H1 (cell line): Measurements from ENCODE around the gene LRATD1. TPM values are rescaled to one million over a fixed set of nuclear protein-coding genes. Genes with fewer than 3 reads are reported as not detected.

Experiments used
- CTCF ChIA-PET: fragments of 300-600 bp; sonication (Branson Sonifier 250); formaldehyde crosslinking; loops from one replicate; lab custom pipeline; 2021; ENCODE audit not compliant: partially characterized antibody; lab: Charles Lee
- POLR2A ChIA-PET: fragments of 300-600 bp; sonication (Branson Sonifier 250); formaldehyde crosslinking; loops from one replicate; lab custom pipeline; 2021; ENCODE audit warnings: inconsistent platforms; ENCODE audit not compliant: partially characterized antibody; lab: Charles Lee
- DNase-seq, 2 experiments: peaks; one replicate each; pipeline versions ENCODE4 v3.0.0 to v3.0.0-alpha.2; 2010 to 2022; ENCODE audit warnings: low spot score in 2 of 2, low read depth in 1 of 2, mixed read lengths in 1 of 2
- FAIRE-seq: peaks from 2 replicates; lab custom pipeline; 2011; peaks lifted over from hg19 to GRCh38; lab: Jason Lieb, UNC
- H2AFZ ChIP-seq: 2 replicates; pipeline ENCODE4 v1.8.1; 2012; ENCODE audit warnings: low read length, inconsistent platforms
- H2AK5ac ChIP-seq: 2 replicates; pipeline ENCODE4 v1.6.1; 2013; ENCODE audit warnings: low read depth, low read length
- H2BK120ac ChIP-seq: replicated peaks from 2 replicates; pipeline ENCODE3; 2013; ENCODE audit warnings: low read depth, low read length, inconsistent platforms
- H2BK12ac ChIP-seq: 2 replicates; pipeline ENCODE4 v1.6.1; 2013; ENCODE audit warnings: low read depth, low read length
- H2BK15ac ChIP-seq: 2 replicates; pipeline ENCODE4 v1.6.1; 2013; ENCODE audit warnings: low read length
- H2BK20ac ChIP-seq: 2 replicates; pipeline ENCODE4 v1.6.1; 2013; ENCODE audit warnings: low read length
- H2BK5ac ChIP-seq: 2 replicates; pipeline ENCODE4 v1.6.1; 2013; ENCODE audit warnings: low read depth, low read length
- H3K14ac ChIP-seq: 2 replicates; pipeline ENCODE4 v1.6.1; 2013; ENCODE audit warnings: inconsistent platforms; ENCODE audit not compliant: insufficient read length
- H3K18ac ChIP-seq: 2 replicates; pipeline ENCODE4 v1.6.1; 2013; ENCODE audit warnings: low read length; ENCODE audit errors: extremely low read depth
- H3K23ac ChIP-seq: 2 replicates; pipeline ENCODE4 v1.6.1; 2013; ENCODE audit warnings: inconsistent platforms; ENCODE audit not compliant: insufficient read length
- H3K23me2 ChIP-seq: 2 replicates; pipeline ENCODE4 v1.6.1; 2013; ENCODE audit warnings: low read depth, low read length
- H3K27ac ChIP-seq: 2 replicates; pipeline ENCODE4 v1.6.1; 2011; ENCODE audit warnings: low read depth, low read length, inconsistent platforms
- H3K27me3 ChIP-seq, 4 experiments: replicated peaks in 1 of 4; 1 replicate in 1 of 4; 2 replicates in 3 of 4; pipeline versions ENCODE4 v1.6.1 to v1.8.1; 2011 to 2013; ENCODE audit warnings: low read length in 3 of 4, mild to moderate bottlenecking in 3 of 4, inconsistent platforms in 2 of 4, mixed read lengths in 2 of 4, moderate library complexity in 1 of 4; ENCODE audit not compliant: control insufficient read depth in 3 of 4, insufficient read depth in 3 of 4; ENCODE audit errors: extremely low read depth in 1 of 4
- H3K36me3 ChIP-seq, 4 experiments: 2 replicates each; pipeline versions ENCODE4 v1.6.1 to v1.8.1; 2011 to 2013; ENCODE audit warnings: mild to moderate bottlenecking in 4 of 4, low read length in 3 of 4, moderate library complexity in 2 of 4, control low read depth in 1 of 4, inconsistent platforms in 1 of 4; ENCODE audit not compliant: insufficient read depth in 4 of 4, control insufficient read depth in 2 of 4
- H3K4ac ChIP-seq: replicated peaks from 2 replicates; pipeline ENCODE3; 2013; ENCODE audit warnings: low read length, low read depth, mixed read lengths, inconsistent platforms; ENCODE audit not compliant: insufficient read length
- H3K4me1 ChIP-seq, 4 experiments: replicated peaks in 1 of 4; 1 replicate in 1 of 4; 2 replicates in 3 of 4; pipeline versions ENCODE4 v1.6.1 to v1.8.1; 2011 to 2013; ENCODE audit warnings: low read length in 3 of 4, inconsistent platforms in 2 of 4, mixed read lengths in 1 of 4; ENCODE audit not compliant: insufficient read depth in 4 of 4, control insufficient read depth in 3 of 4
- H3K4me2 ChIP-seq, 2 experiments: 2 replicates each; pipeline versions ENCODE4 v1.6.1 to v1.8.1; 2011 to 2013; ENCODE audit warnings: low read depth in 2 of 2, low read length in 2 of 2, control low read depth in 1 of 2, inconsistent platforms in 1 of 2, mild to moderate bottlenecking in 1 of 2; ENCODE audit not compliant: insufficient read depth in 1 of 2
- H3K4me3 ChIP-seq, 4 experiments: fragments of 200-600, 300-600 bp in 1 of 4; sonication (generic), shearing (Covaris generic), sonication (Bioruptor Twin) in 1 of 4; 2 replicates each; pipeline versions ENCODE4 v1.5.1 to v1.8.1; 2011 to 2016; ENCODE audit warnings: low read length in 4 of 4, low read depth in 3 of 4, control low read depth in 2 of 4, inconsistent platforms in 2 of 4, mild to moderate bottlenecking in 2 of 4, mixed read lengths in 1 of 4, moderate library complexity in 1 of 4; ENCODE audit not compliant: insufficient read depth in 2 of 4; ENCODE audit errors: extremely low read depth in 1 of 4
- H3K56ac ChIP-seq: replicated peaks from 2 replicates; pipeline ENCODE3; 2013; ENCODE audit warnings: low read depth, mild to moderate bottlenecking, mixed read lengths, low read length, inconsistent platforms; ENCODE audit not compliant: insufficient read length
- H3K79me1 ChIP-seq: 2 replicates; pipeline ENCODE4 v1.6.1; 2013; ENCODE audit warnings: low read depth, low read length, control low read depth
- H3K79me2 ChIP-seq, 2 experiments: 2 replicates each; pipeline versions ENCODE4 v1.6.1 to v1.8.1; 2012 to 2013; ENCODE audit warnings: low read length in 2 of 2, mild to moderate bottlenecking in 2 of 2, inconsistent platforms in 1 of 2; ENCODE audit not compliant: insufficient read depth in 2 of 2, control insufficient read depth in 1 of 2
- H3K9ac ChIP-seq, 4 experiments: replicated peaks in 1 of 4; 1 replicate in 1 of 4; 2 replicates in 3 of 4; pipeline versions ENCODE4 v1.6.1 to v1.8.1; 2011 to 2013; ENCODE audit warnings: low read depth in 3 of 4, low read length in 3 of 4, control low read depth in 2 of 4, mild to moderate bottlenecking in 2 of 4, moderate library complexity in 2 of 4, inconsistent platforms in 1 of 4; ENCODE audit errors: extremely low read depth in 1 of 4
- H3K9me3 ChIP-seq, 2 experiments: 2 replicates each; pipeline versions ENCODE4 v1.6.1 to v1.8.1; 2012 to 2013; ENCODE audit warnings: mild to moderate bottlenecking in 2 of 2, moderate library complexity in 2 of 2, control low read depth in 1 of 2, inconsistent platforms in 1 of 2, low read depth in 1 of 2, low read length in 1 of 2, mixed read lengths in 1 of 2; ENCODE audit not compliant: insufficient read depth in 2 of 2
- H4K20me1 ChIP-seq, 2 experiments: replicated peaks in 1 of 2; 2 replicates each; pipeline versions ENCODE3 to v1.8.1; 2011 to 2013; ENCODE audit warnings: inconsistent platforms in 2 of 2, low read length in 2 of 2, mild to moderate bottlenecking in 1 of 2; ENCODE audit not compliant: insufficient read depth in 2 of 2, control insufficient read depth in 1 of 2
- H4K5ac ChIP-seq: 2 replicates; pipeline ENCODE4 v1.6.1; 2013; ENCODE audit warnings: low read length, low read depth, mixed read lengths, inconsistent platforms; ENCODE audit not compliant: insufficient read length
- H4K8ac ChIP-seq: 2 replicates; pipeline ENCODE4 v1.8.0; 2013; ENCODE audit warnings: mild to moderate bottlenecking, moderate library complexity, low read length, inconsistent platforms; ENCODE audit not compliant: insufficient read depth; ENCODE audit errors: extremely low read depth
- H4K91ac ChIP-seq: replicated peaks from 2 replicates; pipeline ENCODE3; 2013; ENCODE audit warnings: low read length, mixed read lengths, inconsistent platforms; ENCODE audit not compliant: insufficient read length
- FOSL1 ChIP-seq: IDR thresholded peaks from 2 replicates; pipeline ENCODE4 v1.6.1; 2011; ENCODE audit warnings: mild to moderate bottlenecking, low read depth, low read length, moderate library complexity; ENCODE audit not compliant: insufficient read depth
- GABPA ChIP-seq: IDR thresholded peaks from 2 replicates; pipeline ENCODE4 v1.6.1; 2011; ENCODE audit warnings: mild to moderate bottlenecking, low read length, moderate library complexity, borderline replicate concordance; ENCODE audit not compliant: insufficient read depth
- PHF8 ChIP-seq: fragments of 200-600 bp; sonication (generic); conservative IDR thresholded peaks from 2 replicates; pipeline ENCODE4 v1.7.1; 2012; ENCODE audit warnings: low read depth, mild to moderate bottlenecking, inconsistent platforms, low read length, moderate library complexity
- SIN3A ChIP-seq, 2 experiments: IDR thresholded peaks in 1 of 2; conservative IDR thresholded peaks in 1 of 2; 2 replicates each; pipeline ENCODE4 v1.6.1; 2011 to 2012; ENCODE audit warnings: low read length in 2 of 2, improper control_type of control experiment in 1 of 2, low read depth in 1 of 2, mild to moderate bottlenecking in 1 of 2
- SP2 ChIP-seq: IDR thresholded peaks from 2 replicates; pipeline ENCODE4 v1.6.1; 2012; ENCODE audit warnings: mild to moderate bottlenecking, low read length, inconsistent platforms
- SP4 ChIP-seq: IDR thresholded peaks from 2 replicates; pipeline ENCODE4 v1.6.1; 2012; ENCODE audit warnings: low read length, inconsistent platforms
- TAF7 ChIP-seq: optimal IDR thresholded peaks from 2 replicates; pipeline ENCODE3; 2011; ENCODE audit warnings: low read depth, mild to moderate bottlenecking, inconsistent platforms, low read length, moderate library complexity, borderline replicate concordance
- ZNF274 ChIP-seq: IDR thresholded peaks from 2 replicates; pipeline ENCODE4 v1.7.0; 2012; ENCODE audit warnings: low read length, borderline replicate concordance; ENCODE audit errors: extremely low read depth
- polyA plus RNA-seq, 7 experiments: library from polyadenylated mRNA; depleted of rRNA in 3 of 7; stranded (reverse) in 5 of 7; unstranded in 2 of 7; fragments of >200 nt in 5 of 7; fragments of 200-250 nt in 2 of 7; gene quantifications; 1 replicate in 5 of 7; 2 replicates in 1 of 7; 4 replicates in 1 of 7; pipeline versions ENCODE4 v1.2.1 to v1.2.3, GENCODE V29; 2011 to 2013; ENCODE audit warnings: missing spikeins in 2 of 7, mixed read lengths in 2 of 7
- total RNA-seq: library from RNA; stranded (reverse); fragmentation: NEBNext Ultra II Directional; extraction: Animal tissue kit (Norgen Biotek cat#: 25700); gene quantifications from 2 replicates; pipeline ENCODE4 v1.2.1, GENCODE V29; 2021

The LRATD1 gene
- total and polyA plus RNA-seq, 2 of the 8 experiments (the other 6 are each of a cell fraction or from before 2014, with no cell fraction given): 1.2 to 2.3 TPM

- no peak for FAIRE-seq
- H4K5ac ChIP-seq: no peak overlapping the region
- H2AK5ac ChIP-seq: no peak overlapping the region
- no peaks in the 10 kb centered on the region for H3K4me1 ChIP-seq
- H2BK15ac ChIP-seq: no peak overlapping the region
- H2AFZ ChIP-seq: no peak overlapping the region
- H3K23ac ChIP-seq: no peak overlapping the region
- POLR2A ChIA-PET: no interaction called here
- no peak for DNase-seq
- H3K79me2 ChIP-seq: no peaks in the 10 kb centered on the region
- no peaks in the 10 kb centered on the region for H4K20me1 ChIP-seq
- H2BK12ac ChIP-seq: no peak overlapping the region
- H2BK5ac ChIP-seq: no peak overlapping the region
- CTCF ChIA-PET: no interaction called here
- H3K4me3 ChIP-seq: no peak overlapping the region
- no peak overlapping the region for H2BK120ac ChIP-seq
- no peak overlapping the region for H3K4ac ChIP-seq
- no peak overlapping the region for H4K91ac ChIP-seq
- no peaks in the 10 kb centered on the region for H3K27me3 ChIP-seq
- H3K36me3 ChIP-seq: no peaks in the 10 kb centered on the region
- H3K79me1 ChIP-seq: no peaks in the 10 kb centered on the region
- no peak overlapping the region for H3K4me2 ChIP-seq
- H3K23me2 ChIP-seq: no peaks in the 10 kb centered on the region
- no peak overlapping the region for H4K8ac ChIP-seq
- no peak overlapping the region for H3K56ac ChIP-seq
- H2BK20ac ChIP-seq: no peak overlapping the region
- H3K14ac ChIP-seq: no peak overlapping the region
- no peak overlapping the region for H3K9ac ChIP-seq
- H3K9me3 ChIP-seq: no peaks in the 10 kb centered on the region
- no peak for TF ChIP-seq FOSL1
- no peak for TF ChIP-seq SP4
- no peak for TF ChIP-seq GABPA
- no peak for TF ChIP-seq SP2
- TF ChIP-seq SIN3A (conservative IDR thresholded peaks at IDR 0.05 in 1 of 2, IDR thresholded peaks at IDR 0.05 in 1 of 2; ENCODE audit: low read depth in 1 of 2, low read length in 2 of 2): no peak
- TF ChIP-seq PHF8: no peak
- TF ChIP-seq ZNF274: no peak
- no peak for TF ChIP-seq TAF7
- no peak overlapping the region for H3K18ac ChIP-seq
- H3K27ac ChIP-seq: no peak overlapping the region
These were observed 17.4 kb upstream of the LRATD1 start for GRCh38 chr2:14615121-14615520.
